GM21619 (cell line): ENCODE results near the gene STPG3.

Experiments used
- ATAC-seq: cut with Tn5 transposase; IDR thresholded peaks from one replicate; pipeline ENCODE4 v1.9.1; 2021; ENCODE audit not compliant: unreplicated experiment

The STPG3 gene

DNA sequence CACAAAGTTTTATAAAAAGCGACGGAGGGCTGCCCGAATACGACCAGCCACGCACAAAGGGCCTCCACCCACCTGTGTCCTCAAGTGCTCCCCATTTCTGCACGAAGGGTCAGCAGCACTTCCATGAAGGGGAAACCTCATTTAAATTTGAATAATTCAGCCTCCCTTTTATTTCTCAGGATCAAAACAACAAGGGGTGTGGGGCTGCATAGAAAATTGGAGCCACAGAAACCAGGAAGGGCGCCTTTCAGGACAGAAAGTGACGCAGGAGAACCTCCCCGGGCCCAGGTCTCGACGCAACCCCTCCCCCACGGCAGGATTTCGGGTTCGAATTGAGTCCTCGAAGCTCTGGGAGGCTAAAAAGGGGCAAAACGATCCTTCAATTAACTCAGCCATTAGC lies 48.9 kb downstream of the STPG3 start:
- ATAC-seq, result no peak

DNA sequence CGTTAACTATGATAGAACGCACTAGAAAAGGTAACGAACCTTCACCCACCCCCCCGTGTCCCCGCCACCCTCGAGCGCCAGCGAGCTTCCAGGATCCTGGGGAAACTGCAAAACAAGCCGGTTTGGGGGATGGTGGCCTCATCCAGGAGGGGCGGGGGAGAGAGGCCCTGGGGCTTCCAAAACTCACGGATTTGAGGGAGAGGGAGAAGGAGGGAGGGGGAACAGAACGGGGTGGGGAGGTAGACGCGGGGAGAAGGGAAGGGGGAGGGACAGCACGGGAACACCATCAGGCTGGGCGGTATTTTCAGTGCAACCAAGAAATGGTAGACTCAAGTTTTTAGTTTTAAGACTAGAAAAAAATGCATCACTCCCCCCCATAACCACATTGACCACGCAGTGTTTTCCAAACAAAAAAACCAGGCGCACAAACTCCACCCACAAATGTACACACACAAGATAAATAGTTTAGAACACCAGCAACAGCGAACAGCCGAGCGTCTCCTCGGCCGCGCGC lies 49.5 kb downstream of the STPG3 start:
- ATAC-seq, result no peak

DNA sequence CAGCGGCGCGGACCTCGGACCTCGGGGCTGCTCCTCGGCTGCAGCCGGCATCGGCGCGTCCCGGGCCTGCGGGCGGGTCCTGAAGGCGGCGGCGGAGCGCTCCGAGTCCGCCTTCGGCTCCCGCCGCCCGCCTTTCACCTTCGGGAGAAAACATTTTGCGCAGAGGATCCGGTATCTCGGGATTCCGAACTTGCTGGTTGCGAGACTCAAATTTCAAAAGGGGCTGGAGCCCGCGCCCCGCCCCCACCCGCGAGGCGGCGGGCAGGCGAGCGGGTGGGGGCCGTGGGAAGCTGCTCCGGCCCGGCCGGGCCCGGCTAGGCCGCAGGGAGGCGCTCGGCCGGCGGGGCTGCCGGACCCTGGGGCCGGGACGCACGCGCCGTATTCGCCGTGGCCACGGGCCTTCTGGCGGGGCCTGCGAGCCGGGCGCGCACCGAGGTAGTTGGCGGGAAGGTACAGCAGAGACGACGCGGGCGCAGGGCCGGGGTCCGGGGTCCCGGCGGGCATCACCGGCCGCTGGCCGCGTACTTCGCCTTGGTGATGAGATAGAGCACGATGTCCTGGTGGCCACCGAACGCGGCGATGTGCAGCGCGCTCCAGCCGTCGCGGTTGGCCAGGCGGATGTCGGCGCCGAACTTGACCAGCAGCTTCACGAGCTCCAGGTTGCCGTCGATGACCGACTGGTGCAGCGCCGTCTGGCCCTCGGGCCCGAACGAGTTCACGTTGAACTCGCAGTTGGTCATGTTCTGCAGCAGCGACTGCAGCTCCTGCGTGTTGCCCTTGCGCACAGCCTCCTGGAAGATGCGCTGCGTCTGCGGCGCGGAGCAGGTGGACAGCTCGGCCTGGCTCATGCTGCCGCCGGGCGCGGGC lies 50.2 kb downstream of the STPG3 start:
- ATAC-seq, result peak; percentile 5

DNA sequence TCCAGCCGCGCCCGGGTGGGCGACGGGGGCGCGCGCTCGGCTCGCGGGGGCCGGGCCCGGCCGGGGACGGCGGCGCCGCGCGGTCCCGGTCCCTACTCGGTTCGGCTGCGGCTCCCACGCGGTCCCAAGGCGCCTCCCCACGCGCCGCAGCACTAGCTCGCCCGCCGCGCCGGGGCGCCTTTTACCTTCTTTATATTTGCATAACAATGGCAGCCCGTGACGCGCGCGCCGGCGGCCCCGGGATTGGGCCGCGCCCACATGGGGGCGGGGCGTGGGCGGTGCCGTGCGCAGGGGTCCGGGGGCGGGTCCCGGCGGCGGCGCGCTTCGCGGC lies 51.0 kb downstream of the STPG3 start, which contains the start of gene NRARP:
Gene NRARP, minus strand, starts transcription at position 154 of the 331 bp plus-strand sequence. CDS start 343 bp downstream, outside the sequence.
- ATAC-seq, result peak; percentile 62

DNA sequence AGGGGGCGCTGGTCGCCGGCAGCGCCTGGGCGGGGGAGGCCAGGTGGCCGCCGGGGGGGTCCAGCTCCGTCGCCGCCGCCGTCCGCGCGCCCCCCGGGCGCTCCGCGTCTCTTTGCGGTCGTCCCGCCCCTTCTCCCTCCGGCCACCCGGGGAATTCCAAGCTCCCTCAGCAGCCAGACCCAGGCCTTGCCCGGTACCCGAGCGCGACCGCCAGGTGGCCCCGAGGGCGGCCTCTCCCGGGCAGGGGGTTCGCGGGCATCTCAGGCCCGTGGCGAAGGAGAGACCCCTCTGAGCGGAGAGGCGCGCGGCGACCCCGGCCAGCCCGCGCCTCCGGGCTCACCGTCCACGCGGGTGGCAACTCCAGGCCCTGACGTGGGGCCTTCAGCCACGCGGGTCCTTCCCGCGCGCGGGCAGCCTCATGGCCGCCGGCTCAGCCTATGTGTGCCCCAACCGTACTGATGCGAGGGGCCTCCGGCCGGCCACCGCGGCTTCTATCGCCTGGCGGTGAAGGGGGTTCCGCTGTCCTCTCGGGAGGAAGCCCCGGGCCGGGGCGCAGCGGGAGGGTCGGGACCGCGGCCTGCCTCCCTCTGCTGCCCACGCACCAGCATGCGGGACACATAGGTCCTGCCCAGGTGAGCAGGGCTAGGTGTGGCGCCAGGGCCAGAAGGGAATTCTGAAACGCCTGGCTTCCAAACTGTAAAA lies 51.5 kb downstream of the STPG3 start:
- ATAC-seq, result peak; percentile 40
